ENCODE data around the gene OR10T2. TPM values are rescaled to one million over a fixed set of nuclear protein-coding genes. Genes with fewer than 3 reads are reported as not detected.
"Not testable (repeated sequence)": the region's sequence is repeated elsewhere in the genome, so short reads cannot be mapped to it uniquely, and the experiment has no call there.

Gene OR10T2
- total and polyA plus RNA-seq, 4 donors, result not detected

GRCh38 chr1:158414651-158415345, 15.5 kb upstream of the OR10T2 start:
- intact Hi-C loops (cut with DNase I), result no loop called here
- Histone ChIP-seq H3K9me3 (ENCODE audit: control insufficient read depth, low read length) (peaks cover 2% of the 10 kb centered on the region), H3K27me3 (ENCODE audit: control insufficient read depth in 1 of 2, insufficient read depth in 2 of 2, low read length in 1 of 2) (peaks cover 0 to 1% of the 10 kb centered on the region in 2 donors), H3K36me3 (ENCODE audit: control insufficient read depth in 1 of 2, insufficient read depth in 2 of 2, low read length in 1 of 2) (no peaks in the 10 kb centered on the region), H3K4me1 (ENCODE audit: control insufficient read depth in 1 of 2, insufficient read depth in 2 of 2, low read length in 2 of 2) (no peaks in the 10 kb centered on the region), H3K4me3 (ENCODE audit: low read length in 2 of 2) (no peak overlapping the region), H3K27ac (ENCODE audit: low read depth in 1 of 2, low read length in 2 of 2) (no peak overlapping the region)
- no peak for ATAC-seq (ENCODE audit: low FRiP score)
- DNase-seq, result no peak
- WGBS, 2 donors, result 89 to 90% methylated on average over 4 of the region's 4 CpGs

- H3K36me3 ChIP-seq (ENCODE audit: control insufficient read depth in 1 of 2, insufficient read depth in 2 of 2, low read length in 1 of 2), result no peaks in the 10 kb centered on the region
- no peak overlapping the region for H3K27ac ChIP-seq (ENCODE audit: low read depth in 1 of 2, low read length in 2 of 2)
- 90 to 94% methylated on average over 5 of the region's 5 CpGs for WGBS, 2 donors
- no peaks in the 10 kb centered on the region for H3K4me1 ChIP-seq (ENCODE audit: control insufficient read depth in 1 of 2, insufficient read depth in 2 of 2, low read length in 2 of 2)
- no peak overlapping the region for H3K4me3 ChIP-seq (ENCODE audit: low read length in 2 of 2)
- no peak for DNase-seq
- no peaks in the 10 kb centered on the region for H3K27me3 ChIP-seq (ENCODE audit: control insufficient read depth in 1 of 2, insufficient read depth in 2 of 2, low read length in 1 of 2)
- intact Hi-C loops (cut with DNase I), result no loop called here
- no peak for ATAC-seq (ENCODE audit: low FRiP score)
- H3K9me3 ChIP-seq (ENCODE audit: control insufficient read depth, low read length), result no peaks in the 10 kb centered on the region
These were observed 7.8 kb upstream of the OR10T2 start for GRCh38 chr1:158407092-158407491.

GRCh38 chr1:158400871-158401270, 1.6 kb upstream of the OR10T2 start:
- H3K27me3 ChIP-seq (ENCODE audit: control insufficient read depth in 1 of 2, insufficient read depth in 2 of 2, low read length in 1 of 2), result no peaks in the 10 kb centered on the region
- H3K4me3 ChIP-seq (ENCODE audit: low read length in 2 of 2), result no peak overlapping the region
- no peak for ATAC-seq (ENCODE audit: low FRiP score)
- H3K27ac ChIP-seq (ENCODE audit: low read depth in 1 of 2, low read length in 2 of 2), result no peak overlapping the region
- DNase-seq, result no peak
- 91 to 94% methylated on average over 3 of the region's 3 CpGs for WGBS, 2 donors
- no peaks in the 10 kb centered on the region for H3K4me1 ChIP-seq (ENCODE audit: control insufficient read depth in 1 of 2, insufficient read depth in 2 of 2, low read length in 2 of 2)
- H3K9me3 ChIP-seq (ENCODE audit: control insufficient read depth, low read length), result no peaks in the 10 kb centered on the region
- intact Hi-C loops (cut with DNase I), result no loop called here
- H3K36me3 ChIP-seq (ENCODE audit: control insufficient read depth in 1 of 2, insufficient read depth in 2 of 2, low read length in 1 of 2), result no peaks in the 10 kb centered on the region

GRCh38 chr1:158396646-158397045, 2.6 kb downstream of the OR10T2 start:
- Histone ChIP-seq H3K9me3 (ENCODE audit: control insufficient read depth, low read length) (no peaks in the 10 kb centered on the region), H3K4me3 (ENCODE audit: low read length in 2 of 2) (no peak overlapping the region), H3K4me1 (ENCODE audit: control insufficient read depth in 1 of 2, insufficient read depth in 2 of 2, low read length in 2 of 2) (no peaks in the 10 kb centered on the region), H3K27me3 (ENCODE audit: control insufficient read depth in 1 of 2, insufficient read depth in 2 of 2, low read length in 1 of 2) (no peaks in the 10 kb centered on the region), H3K27ac (ENCODE audit: low read depth in 1 of 2, low read length in 2 of 2) (no peak overlapping the region), H3K36me3 (ENCODE audit: control insufficient read depth in 1 of 2, insufficient read depth in 2 of 2, low read length in 1 of 2) (no peaks in the 10 kb centered on the region)
- intact Hi-C loops (cut with DNase I), result no loop called here
- DNase-seq, result no peak
- ATAC-seq (ENCODE audit: low FRiP score), result no peak
- WGBS, 2 donors, result 86 to 92% methylated on average over 3 of the region's 3 CpGs

- intact Hi-C loops (cut with DNase I), result no loop called here
- H3K4me3 ChIP-seq (ENCODE audit: low read length in 2 of 2), result no peak overlapping the region
- H3K4me1 ChIP-seq (ENCODE audit: control insufficient read depth in 1 of 2, insufficient read depth in 2 of 2, low read length in 2 of 2), result no peaks in the 10 kb centered on the region
- ATAC-seq (ENCODE audit: low FRiP score), result no peak
- H3K9me3 ChIP-seq (ENCODE audit: control insufficient read depth, low read length), result no peaks in the 10 kb centered on the region
- no peak overlapping the region for H3K27ac ChIP-seq (ENCODE audit: low read depth in 1 of 2, low read length in 2 of 2)
- DNase-seq, result no peak
- no peaks in the 10 kb centered on the region for H3K36me3 ChIP-seq (ENCODE audit: control insufficient read depth in 1 of 2, insufficient read depth in 2 of 2, low read length in 1 of 2)
- H3K27me3 ChIP-seq (ENCODE audit: control insufficient read depth in 1 of 2, insufficient read depth in 2 of 2, low read length in 1 of 2), result no peaks in the 10 kb centered on the region
- WGBS, 2 donors, result 92 to 95% methylated on average over 5 of the region's 5 CpGs
These were observed 5.8 kb downstream of the OR10T2 start for GRCh38 chr1:158393476-158393875.

GRCh38 chr1:158391099-158391498, 8.2 kb downstream of the OR10T2 start:
- Histone ChIP-seq H3K4me3 (ENCODE audit: low read length in 2 of 2) (no peak overlapping the region), H3K27ac (ENCODE audit: low read depth in 1 of 2, low read length in 2 of 2) (no peak overlapping the region), H3K4me1 (ENCODE audit: control insufficient read depth in 1 of 2, insufficient read depth in 2 of 2, low read length in 2 of 2) (no peaks in the 10 kb centered on the region), H3K27me3 (ENCODE audit: control insufficient read depth in 1 of 2, insufficient read depth in 2 of 2, low read length in 1 of 2) (no peaks in the 10 kb centered on the region), H3K36me3 (ENCODE audit: control insufficient read depth in 1 of 2, insufficient read depth in 2 of 2, low read length in 1 of 2) (no peaks in the 10 kb centered on the region), H3K9me3 (ENCODE audit: control insufficient read depth, low read length) (no peaks in the 10 kb centered on the region)
- ATAC-seq (ENCODE audit: low FRiP score) (no peak), DNase-seq (no peak)
- intact Hi-C loops (cut with DNase I), result no loop called here

GRCh38 chr1:158390331-158390730, 8.9 kb downstream of the OR10T2 start:
- Histone ChIP-seq H3K4me1 (ENCODE audit: control insufficient read depth in 1 of 2, insufficient read depth in 2 of 2, low read length in 2 of 2) (no peaks in the 10 kb centered on the region), H3K9me3 (ENCODE audit: control insufficient read depth, low read length) (no peaks in the 10 kb centered on the region), H3K27me3 (ENCODE audit: control insufficient read depth in 1 of 2, insufficient read depth in 2 of 2, low read length in 1 of 2) (no peaks in the 10 kb centered on the region), H3K27ac (ENCODE audit: low read depth in 1 of 2, low read length in 2 of 2) (no peak overlapping the region), H3K36me3 (ENCODE audit: control insufficient read depth in 1 of 2, insufficient read depth in 2 of 2, low read length in 1 of 2) (no peaks in the 10 kb centered on the region), H3K4me3 (ENCODE audit: low read length in 2 of 2) (no peak overlapping the region)
- intact Hi-C loops (cut with DNase I), result no loop called here
- ATAC-seq (ENCODE audit: low FRiP score) (no peak), DNase-seq (no peak)
- WGBS, 2 donors, result 35 to 56% methylated on average over 1 of the region's 1 CpG

- WGBS, 2 donors, result 76 to 83% methylated on average over 1 of the region's 1 CpG
- intact Hi-C loops (cut with DNase I), result no loop called here
- H3K4me1 ChIP-seq (ENCODE audit: control insufficient read depth in 1 of 2, insufficient read depth in 2 of 2, low read length in 2 of 2), result no peaks in the 10 kb centered on the region
- no peaks in the 10 kb centered on the region for H3K27me3 ChIP-seq (ENCODE audit: control insufficient read depth in 1 of 2, insufficient read depth in 2 of 2, low read length in 1 of 2)
- DNase-seq (no peak), ATAC-seq (ENCODE audit: low FRiP score) (no peak)
- H3K9me3 ChIP-seq (ENCODE audit: control insufficient read depth, low read length), result peaks cover 13% of the 10 kb centered on the region
- H3K27ac ChIP-seq (ENCODE audit: low read depth in 1 of 2, low read length in 2 of 2), result no peak overlapping the region
- H3K36me3 ChIP-seq (ENCODE audit: control insufficient read depth in 1 of 2, insufficient read depth in 2 of 2, low read length in 1 of 2), result no peaks in the 10 kb centered on the region
- no peak overlapping the region for H3K4me3 ChIP-seq (ENCODE audit: low read length in 2 of 2)
These were observed 24.4 kb downstream of the OR10T2 start for GRCh38 chr1:158374860-158375259.

- H3K27ac ChIP-seq (ENCODE audit: low read depth in 1 of 2, low read length in 2 of 2); intact Hi-C loops (cut with DNase I); H3K27me3 ChIP-seq (ENCODE audit: control insufficient read depth in 1 of 2, insufficient read depth in 2 of 2, low read length in 1 of 2); DNase-seq; H3K36me3 ChIP-seq (ENCODE audit: control insufficient read depth in 1 of 2, insufficient read depth in 2 of 2, low read length in 1 of 2); H3K4me3 ChIP-seq (ENCODE audit: low read length in 2 of 2); ATAC-seq (ENCODE audit: low FRiP score); H3K4me1 ChIP-seq (ENCODE audit: control insufficient read depth in 1 of 2, insufficient read depth in 2 of 2, low read length in 2 of 2): not testable (repeated sequence)
- 90 to 94% methylated on average over 20 to 25 of the region's 25 CpGs for WGBS, 2 donors
- peaks cover 13% of the 10 kb centered on the region for H3K9me3 ChIP-seq (ENCODE audit: control insufficient read depth, low read length)
These were observed 25.2 kb downstream of the OR10T2 start for GRCh38 chr1:158374101-158374500.

Data from aorta (tissue), 5 donors.